Epidermal melanocyte (primary cell): ENCODE measurements around the gene CXADR.

ENCODE experiments used
- DNase-seq: peaks from one replicate; pipeline ENCODE4 v3.0.0; 2011; ENCODE audit warnings: low spot score; ENCODE audit not compliant: insufficient read length

Gene CXADR

DNA sequence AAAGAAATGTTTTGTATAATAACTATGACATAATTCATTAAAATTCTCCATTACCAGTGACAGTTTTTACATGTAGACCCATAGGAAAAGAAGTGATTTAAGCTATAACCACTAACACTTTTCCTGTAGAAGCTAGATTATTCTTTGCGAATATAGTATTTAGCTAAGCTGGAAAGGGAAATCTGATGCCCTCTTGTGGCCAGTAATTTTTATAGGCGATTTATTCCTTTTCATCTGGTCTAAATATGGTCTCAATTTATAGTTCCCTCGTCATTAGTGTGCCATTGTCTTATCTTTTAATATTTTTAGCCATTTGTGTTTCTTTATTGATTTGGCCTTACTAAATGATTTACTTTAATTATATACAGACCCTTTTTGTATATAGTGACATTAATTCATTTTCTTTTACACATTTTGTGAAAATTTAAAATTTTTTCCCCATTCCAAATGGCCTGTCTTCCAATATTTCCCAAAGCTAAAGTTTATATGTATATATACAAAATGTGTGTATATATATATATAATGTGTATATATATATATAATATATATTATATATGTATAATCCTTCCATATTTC lies 73.1 kb downstream of the CXADR start:
- peak; percentile 22 for DNase-seq

DNA sequence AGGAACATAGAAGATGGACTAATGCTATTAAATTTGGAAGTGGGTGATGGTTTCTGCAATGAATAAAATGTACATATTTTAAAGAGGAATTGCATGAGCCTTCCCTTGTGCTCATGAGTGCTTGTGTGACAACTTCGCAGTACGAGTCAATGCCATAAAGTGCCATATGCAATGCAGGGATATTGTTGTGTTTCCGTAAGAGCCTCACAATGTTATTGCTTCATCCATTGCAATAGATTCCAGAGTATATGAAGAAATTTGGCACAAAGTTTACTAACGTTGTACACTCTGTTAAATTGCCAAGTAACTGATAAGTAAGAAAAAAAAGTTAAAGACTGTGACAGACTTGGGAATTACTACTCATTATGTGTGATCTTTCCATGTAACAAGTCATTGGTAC lies 77.6 kb downstream of the CXADR start:
- no peak for DNase-seq

DNA sequence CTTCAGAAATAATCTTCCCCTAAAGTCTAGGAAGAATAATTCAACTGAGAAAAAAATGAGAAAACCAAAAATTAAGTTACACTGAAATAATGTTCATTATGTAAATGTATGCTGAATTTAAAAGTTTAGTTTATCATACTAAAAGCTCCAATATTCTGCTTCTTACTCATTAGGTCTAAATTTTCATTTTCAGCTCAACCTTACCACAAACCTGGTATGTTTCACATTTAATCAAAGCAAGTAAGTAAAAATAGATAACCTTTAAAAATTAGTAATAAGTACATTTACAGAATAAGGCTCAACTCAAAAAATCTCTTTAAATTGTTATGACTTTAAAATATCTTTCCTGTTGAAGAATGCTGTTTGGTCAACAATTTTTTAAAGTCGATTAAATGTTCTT lies 84.8 kb downstream of the CXADR start:
- no peak for DNase-seq

DNA sequence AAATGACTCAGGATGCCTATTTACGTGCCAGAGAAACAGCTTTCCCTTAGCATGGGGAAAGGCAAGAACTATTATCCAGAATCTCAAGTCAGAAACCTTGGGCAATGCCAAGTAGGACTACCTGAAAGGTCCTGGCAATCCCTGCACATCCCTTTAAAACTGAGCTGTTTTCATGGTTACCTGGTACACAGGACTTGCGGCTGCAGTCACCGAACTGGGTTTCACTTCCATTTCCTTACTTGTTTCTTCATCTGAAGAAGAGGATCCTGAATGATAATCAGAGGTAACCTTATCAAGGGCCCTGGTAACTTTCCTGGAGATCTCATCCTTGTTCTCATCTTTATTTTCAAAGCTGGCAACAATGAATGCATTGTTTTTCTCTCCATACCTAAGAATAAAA lies 85.6 kb downstream of the CXADR start:
- no peak for DNase-seq

DNA sequence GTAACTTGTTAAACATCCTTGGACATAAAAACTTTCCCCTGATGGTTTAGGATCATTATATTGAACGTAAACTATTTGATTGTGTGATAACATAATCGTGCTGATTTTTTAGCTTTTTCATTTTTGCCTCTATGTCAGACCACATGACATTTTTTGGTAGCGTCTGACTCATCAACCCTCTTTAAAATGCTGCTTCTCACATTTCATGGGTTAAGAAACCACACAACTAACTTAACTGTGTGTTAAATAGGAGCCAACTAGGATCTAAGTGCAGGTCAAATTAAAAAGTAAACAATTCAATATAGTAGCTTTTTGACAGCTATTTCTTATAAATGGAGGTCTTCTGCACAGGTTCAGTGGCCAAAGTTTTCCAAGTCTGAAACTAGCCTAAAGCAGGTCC lies 90.0 kb downstream of the CXADR start:
- no peak for DNase-seq

DNA sequence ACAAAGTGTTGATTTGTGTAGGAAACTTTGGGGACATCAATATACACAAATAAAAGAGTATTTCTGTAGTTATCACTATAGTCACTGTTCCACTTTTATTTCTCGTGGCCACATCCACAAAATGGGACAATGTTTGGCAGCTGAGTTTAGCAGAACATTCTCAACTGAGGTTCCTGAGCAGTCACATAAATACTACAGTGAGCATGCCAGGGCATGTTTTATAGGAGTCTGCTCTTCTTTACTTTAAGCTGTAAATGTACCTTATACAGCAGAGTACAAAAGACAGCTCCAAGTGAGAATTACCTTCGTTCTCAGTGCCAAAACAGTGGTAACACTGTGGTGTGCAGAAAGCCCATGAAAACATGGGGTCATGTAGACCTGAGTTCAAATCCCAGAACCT lies 94.8 kb downstream of the CXADR start:
- no peak for DNase-seq

DNA sequence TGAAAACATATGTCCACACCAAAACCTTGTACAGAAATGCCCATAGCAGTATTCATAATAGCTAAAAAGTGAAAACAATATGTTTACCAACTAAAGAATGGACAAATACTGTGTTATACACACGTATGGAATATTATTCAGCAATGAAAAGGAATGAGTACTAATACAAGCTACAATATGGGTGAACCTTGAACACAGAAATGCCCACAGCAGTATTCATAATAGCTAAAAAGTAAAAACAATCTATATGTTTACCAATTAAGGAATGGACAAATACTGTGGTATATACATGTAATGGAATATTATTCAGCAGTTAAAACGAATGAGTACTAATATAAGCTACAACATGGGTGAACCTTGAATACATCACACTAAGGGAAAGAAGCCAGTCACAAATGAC lies 96.8 kb downstream of the CXADR start:
- DNase-seq: no peak

DNA sequence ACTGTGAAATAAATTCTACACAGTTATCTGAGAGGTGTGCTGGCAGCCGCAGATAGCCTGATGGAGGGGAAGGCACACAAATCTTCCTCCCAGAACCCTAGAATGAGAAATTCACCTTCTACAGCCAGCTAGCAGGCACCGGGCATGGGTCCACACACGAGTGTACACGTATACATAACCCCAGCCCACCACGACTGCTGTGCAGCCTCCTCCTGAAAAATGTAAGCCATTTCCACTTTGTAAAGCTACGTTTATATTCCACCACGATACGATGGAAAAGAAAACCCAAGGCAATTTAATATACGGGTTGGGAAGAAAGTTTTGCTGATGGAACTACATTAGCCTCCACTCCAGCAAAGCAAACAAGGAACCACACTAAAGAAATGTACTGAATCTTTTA lies 98.1 kb downstream of the CXADR start:
- no peak for DNase-seq

DNA sequence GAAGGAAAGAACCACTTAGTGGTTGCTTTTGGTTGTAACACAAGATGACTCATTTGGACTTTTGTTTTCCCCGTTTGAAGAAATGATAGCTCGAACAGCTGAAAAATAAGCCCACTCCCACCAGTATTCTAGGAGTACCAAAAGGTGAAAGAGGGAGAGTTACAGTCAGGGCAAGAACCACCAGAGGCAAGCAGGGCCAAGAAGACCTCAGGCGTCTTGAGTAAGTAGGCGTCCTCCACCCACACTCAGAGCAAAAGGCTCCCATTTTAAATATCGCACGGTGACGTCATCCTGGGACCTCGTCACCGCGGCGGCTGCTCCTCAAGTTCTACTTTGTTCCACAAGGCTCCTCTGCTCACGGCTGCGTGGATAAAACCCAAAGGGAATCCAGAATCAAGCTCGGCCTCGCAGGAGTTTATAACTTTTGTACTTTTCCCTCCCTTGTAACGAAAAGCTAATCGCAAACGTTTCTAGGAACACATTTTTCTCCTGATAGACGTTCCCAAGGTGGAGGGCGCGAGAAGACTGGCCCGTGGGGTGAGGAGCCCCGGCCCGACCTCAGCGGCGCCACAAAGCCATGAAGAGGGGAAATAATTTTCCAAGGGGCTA lies 98.7 kb downstream of the CXADR start:
- DNase-seq: peak; percentile 68

DNA sequence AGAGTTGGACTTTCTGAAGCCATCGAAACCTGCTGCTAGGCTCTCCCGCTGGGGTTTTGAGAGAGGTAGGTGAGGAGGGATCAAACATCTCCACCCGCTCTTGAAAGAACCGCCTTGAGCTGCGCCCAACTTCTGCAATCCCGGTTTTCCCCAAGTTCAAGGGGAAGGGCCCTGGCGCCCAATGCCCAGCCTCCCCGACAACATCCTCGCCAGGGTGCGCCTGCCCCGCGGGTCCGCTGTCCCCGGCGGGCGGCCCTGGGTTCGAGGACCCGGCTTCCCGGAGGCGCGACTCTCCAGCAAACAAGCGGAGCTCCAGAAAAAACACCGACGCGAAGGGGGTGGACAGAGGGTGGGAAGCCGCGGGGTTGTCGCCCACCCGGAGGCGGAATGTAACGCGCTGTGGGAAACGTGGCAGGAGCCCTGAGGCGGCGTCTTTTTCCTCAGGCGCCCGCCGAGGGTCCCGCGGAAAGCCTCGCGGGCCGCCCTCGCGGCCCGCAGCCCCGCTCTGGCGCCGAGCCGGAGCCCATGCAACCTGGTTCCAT lies 99.3 kb downstream of the CXADR start:
- DNase-seq: no peak

DNA sequence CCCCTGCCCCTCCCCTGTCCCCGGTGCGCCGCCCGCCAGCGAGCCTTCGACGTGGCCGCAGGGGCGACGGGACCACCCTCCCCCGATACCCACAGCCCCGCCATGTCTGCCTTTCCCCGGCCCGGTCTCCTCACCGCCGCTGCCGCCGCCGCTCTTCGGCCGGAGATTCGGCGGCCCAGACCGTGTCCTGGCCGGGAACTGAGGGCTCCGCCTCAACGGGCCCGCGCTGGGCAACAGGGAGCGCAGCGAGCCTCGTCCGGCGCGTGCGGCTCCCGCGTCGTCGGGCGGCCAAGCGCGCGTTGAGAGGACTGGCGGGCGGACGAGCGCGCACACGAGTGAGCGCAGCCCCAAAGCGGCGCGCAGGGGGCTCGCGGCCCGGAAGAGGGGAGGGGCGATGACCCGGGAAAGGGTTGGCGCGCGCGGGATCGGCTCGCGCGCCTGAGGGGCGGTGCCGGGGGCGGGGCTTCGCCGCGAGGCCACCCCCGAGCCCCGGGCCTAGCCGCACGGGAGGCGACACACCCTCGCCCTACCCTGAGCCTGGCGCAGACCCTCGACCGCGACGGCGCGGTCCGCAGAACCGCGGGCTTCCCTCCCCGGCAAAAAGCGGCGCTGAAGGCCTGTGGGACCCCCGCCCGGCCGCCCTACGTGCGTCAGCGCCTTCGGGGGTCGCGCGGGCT lies 99.9 kb downstream of the CXADR start, which contains the start of gene BTG3:
BTG3 (minus strand) TSS at position 337 of the 677 bp plus-strand sequence. CDS start 3,757 bp downstream, outside the sequence.
- peak; percentile 68 for DNase-seq

DNA sequence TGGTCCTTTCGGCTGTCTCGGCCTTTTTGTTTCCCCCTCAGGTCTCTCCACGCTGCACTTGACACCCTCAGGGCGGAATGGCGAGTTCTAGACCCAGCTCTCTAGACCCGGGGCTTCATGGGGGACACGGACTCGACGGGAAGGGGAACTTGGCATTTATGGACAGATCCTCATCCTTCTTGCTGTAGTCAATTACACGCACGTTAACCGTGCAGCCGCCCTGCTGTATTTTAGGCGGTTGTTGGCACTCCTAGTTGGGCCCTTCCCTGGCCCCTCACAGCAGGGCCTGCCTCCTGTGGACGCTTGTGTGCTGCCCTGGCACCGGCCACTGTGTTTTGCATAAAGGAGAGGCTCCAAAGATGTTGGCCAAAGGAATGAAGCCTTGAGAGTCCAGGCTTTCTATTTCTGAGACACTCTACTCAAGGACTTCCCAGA lies 100.4 kb downstream of the CXADR start:
- DNase-seq: no peak

DNA sequence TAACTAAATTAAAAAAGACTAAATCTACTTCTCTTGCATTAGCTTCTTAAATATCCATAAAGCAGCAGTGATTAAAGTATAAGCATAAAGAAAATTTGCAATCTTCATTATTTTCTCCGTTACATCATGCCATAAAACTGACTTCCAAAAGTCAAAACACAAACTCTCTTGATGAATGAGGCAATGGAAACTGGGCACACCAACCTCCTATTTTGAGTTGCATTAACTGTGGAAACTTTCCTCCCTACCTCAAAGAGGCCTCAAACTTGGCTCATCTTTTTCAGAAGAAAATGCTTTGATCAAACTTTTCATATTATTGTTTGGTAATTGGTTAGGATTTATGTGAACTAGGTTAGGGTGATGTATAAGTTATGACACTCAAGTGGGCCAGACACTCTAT lies 104.0 kb downstream of the CXADR start:
- no peak for DNase-seq

DNA sequence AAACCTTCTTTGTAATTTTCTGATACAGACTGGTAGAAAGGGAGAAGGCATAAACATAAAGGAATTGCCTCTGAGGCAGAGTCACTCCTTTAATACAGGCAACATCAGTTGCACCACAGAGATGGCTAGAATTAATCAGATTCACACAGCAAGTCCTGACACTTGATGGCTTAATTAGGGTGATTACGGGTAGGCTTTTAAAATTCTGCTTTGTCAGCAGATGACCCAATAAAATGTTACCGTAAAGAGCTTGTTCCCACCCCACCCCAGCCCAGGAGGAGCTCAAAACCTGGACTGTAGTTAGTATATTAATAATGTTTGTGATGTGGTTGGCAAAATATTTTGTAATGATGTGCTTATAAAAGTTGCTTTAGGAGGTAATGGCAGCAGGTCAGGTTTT lies 109.2 kb downstream of the CXADR start:
- DNase-seq: no peak

DNA sequence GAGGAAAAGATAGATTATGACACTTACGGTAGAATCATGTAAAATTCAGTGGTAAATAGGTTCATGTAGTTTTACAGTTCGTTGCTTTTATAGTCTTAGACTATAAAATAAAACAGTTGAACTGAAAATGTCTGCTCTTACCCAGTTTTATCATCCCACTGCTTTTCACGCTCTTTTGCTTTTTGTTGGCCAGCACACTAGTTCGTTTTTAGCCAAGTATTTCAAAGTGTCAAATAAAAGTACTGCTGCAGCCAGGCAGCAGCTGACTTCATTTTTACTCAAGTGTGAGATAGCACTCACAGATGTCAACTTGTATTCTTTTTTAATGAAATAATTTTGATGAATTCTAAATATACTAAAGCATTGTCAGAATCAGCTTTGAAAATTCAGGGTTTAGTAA lies 118.4 kb downstream of the CXADR start:
- no peak for DNase-seq

DNA sequence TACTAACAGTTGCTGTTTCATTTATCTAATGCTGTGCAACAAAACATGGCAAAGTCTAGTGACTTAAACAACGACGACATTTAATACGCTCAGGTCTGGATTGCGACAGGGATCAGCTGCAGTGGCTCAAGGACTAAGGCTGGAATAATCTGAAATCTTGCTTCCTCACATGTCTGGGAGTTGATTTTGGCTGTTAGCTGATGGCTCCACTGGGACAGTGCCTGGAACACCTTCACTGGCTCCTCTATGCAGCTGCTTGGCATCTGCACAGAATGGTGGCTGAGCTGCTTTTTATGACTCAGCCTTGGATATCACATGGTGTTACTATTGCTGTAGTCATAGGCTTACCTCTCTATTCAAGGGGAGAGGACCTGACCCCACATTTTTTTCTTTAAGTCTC lies 123.9 kb downstream of the CXADR start:
- DNase-seq: no peak

DNA sequence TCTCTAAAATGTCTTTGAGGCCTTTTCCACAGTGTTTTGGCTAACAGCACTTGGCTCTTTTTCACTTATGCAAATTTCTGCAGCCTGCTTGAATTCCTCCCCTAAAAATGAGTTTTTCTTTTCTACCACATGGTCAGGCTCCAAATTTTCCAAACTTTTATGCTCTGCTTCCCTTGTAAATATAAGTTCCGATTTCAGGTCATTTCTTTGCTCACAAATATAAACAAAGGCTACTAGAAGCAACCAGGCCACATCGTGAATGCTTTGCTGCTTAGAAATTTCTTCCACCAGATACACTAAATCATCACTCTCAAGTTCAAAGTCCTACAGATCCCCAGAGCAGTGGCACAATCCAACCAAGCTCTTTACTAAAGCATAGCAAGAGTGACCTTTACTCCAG lies 128.0 kb downstream of the CXADR start:
- DNase-seq: no peak
